Peyer's patch (tissue), 4 donors: ENCODE data around the gene ZNF148. TPM values are rescaled to one million over a fixed set of nuclear protein-coding genes. Genes with fewer than 3 reads are reported as not detected.

ENCODE experiments used
- DNase-seq, 3 donors: peaks; one replicate each; pipeline ENCODE4 v3.0.0-alpha.2; 2017 to 2019
- H3K27ac ChIP-seq, 4 donors: fragments of 200-600 bp; sonication (generic); one replicate each; pipeline ENCODE4 v1.5.1; 2016 to 2019
- H3K27me3 ChIP-seq, 2 donors: fragments of 200-600 bp; sonication (generic); one replicate each; pipeline ENCODE4 v1.5.1; 2019
- H3K36me3 ChIP-seq, 3 donors: fragments of 200-600 bp; sonication (generic); one replicate each; pipeline ENCODE4 v1.5.1; 2016 to 2019
- H3K4me1 ChIP-seq, 4 donors: fragments of 200-600 bp; sonication (generic); one replicate each; pipeline ENCODE4 v1.5.1; 2016 to 2019
- H3K4me3 ChIP-seq, 4 donors: fragments of 200-600 bp; sonication (generic); 1 replicate in 3 of 4; 2 replicates in 1 of 4; pipeline ENCODE4 v1.5.1; 2016 to 2019; ENCODE audit warnings: mild to moderate bottlenecking in 1 of 4
- H3K9me3 ChIP-seq, 4 donors: fragments of 200-600 bp; sonication (generic); one replicate each; pipeline ENCODE4 v1.5.1; 2016 to 2019; ENCODE audit warnings: mild to moderate bottlenecking in 1 of 4
- POLR2A ChIP-seq, 2 donors: fragments of 450-650 bp; IDR thresholded peaks; one replicate each; pipeline ENCODE4 v1.5.1; 2017; ENCODE audit warnings: antibody characterized with exemption in 2 of 2, mild to moderate bottlenecking in 2 of 2, moderate library complexity in 2 of 2
- total RNA-seq, 4 donors: library from RNA; depleted of rRNA; stranded (reverse); fragments of >200 nt; gene quantifications; one replicate each; pipeline ENCODE4 v1.1.0, GENCODE V29; 2016
- TF ChIP-seq, protein P1 (sequence below), 6 experiments: fragments of 450-650 bp in 4 of 6; fragments of 200-600 bp in 2 of 6; sonication (generic) in 1 of 6; IDR thresholded peaks; one replicate each; pipeline ENCODE4 v1.5.1; 2017 to 2019; ENCODE audit warnings: antibody characterized with exemption in 6 of 6, mild to moderate bottlenecking in 3 of 6, moderate library complexity in 1 of 6

The ZNF148 gene
- total RNA-seq, 4 donors from 2014 or later, result 17.7 to 48.7 (median 24.7) TPM

DNA sequence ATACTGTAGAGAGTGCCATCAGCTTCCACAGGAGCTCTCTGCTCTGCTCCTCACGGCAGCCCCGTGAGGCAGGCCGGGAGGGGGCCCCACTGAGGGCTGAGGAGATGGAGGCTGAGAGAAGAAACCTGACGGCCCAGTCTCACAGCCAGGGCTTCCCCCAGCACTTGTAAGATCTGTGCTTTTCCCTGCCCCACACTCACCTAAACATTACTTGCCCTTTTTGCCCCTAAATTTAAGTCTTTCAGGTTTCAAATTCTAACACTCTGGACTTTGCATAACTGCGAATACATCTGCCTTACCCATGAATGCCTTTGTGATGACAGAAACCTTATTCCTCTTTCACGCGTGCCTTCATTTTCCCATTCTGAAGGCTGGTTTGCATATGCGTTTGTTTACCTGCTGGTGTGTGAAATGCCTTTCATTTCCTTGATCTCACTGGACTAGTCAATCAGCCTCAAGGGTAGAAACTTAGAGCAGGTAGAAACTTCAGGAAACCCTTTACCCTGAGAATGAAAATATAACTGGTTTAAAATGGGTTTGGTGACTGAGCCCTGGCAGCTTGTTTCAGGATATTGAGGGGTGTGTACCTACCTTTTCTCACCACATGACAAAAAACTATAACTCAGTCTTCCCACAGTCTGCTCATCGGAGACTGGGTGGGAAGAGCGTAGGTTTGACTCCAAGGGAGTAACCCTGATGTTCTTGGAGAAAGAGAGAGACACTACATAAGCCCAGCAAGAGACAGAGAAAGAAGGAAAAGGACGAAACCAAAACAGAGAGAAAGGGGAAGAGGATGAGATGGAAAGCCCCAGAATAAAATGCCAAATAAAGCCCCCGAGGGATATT, 182.7 kb downstream of the ZNF148 start:
- no peaks in the 10 kb centered on the region for H3K4me1 ChIP-seq
- no peaks in the 10 kb centered on the region for H3K27me3 ChIP-seq
- H3K9me3 ChIP-seq, result no peaks in the 10 kb centered on the region
- no peak overlapping the region for H3K4me3 ChIP-seq
- TF ChIP-seq, protein P1, sequence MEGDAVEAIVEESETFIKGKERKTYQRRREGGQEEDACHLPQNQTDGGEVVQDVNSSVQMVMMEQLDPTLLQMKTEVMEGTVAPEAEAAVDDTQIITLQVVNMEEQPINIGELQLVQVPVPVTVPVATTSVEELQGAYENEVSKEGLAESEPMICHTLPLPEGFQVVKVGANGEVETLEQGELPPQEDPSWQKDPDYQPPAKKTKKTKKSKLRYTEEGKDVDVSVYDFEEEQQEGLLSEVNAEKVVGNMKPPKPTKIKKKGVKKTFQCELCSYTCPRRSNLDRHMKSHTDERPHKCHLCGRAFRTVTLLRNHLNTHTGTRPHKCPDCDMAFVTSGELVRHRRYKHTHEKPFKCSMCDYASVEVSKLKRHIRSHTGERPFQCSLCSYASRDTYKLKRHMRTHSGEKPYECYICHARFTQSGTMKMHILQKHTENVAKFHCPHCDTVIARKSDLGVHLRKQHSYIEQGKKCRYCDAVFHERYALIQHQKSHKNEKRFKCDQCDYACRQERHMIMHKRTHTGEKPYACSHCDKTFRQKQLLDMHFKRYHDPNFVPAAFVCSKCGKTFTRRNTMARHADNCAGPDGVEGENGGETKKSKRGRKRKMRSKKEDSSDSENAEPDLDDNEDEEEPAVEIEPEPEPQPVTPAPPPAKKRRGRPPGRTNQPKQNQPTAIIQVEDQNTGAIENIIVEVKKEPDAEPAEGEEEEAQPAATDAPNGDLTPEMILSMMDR (IDR thresholded peaks at IDR 0.05), result no peak
- no peak for TF ChIP-seq POLR2A (IDR thresholded peaks at IDR 0.05)
- no peaks in the 10 kb centered on the region for H3K36me3 ChIP-seq
- no peak overlapping the region for H3K27ac ChIP-seq
- DNase-seq, result no peak

DNA sequence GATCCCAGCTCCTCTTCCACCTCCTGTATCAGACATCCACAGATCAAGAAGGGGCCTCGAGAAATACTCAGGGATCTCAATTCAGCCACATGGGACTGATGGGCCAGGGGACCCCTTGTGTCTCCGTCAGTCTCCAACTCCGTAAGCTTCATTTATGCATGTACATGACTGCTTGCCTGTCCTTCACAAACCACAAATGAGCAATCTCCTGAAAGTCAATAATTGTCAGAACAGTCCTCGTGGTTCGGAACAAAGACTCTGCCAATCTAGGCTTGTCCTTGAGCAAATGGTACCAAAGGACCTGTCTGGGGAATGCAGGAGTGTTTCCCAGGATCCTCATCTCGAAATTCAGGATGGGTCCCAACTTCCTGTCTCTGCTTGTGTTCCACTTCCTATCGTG, 183.4 kb downstream of the ZNF148 start:
- Histone ChIP-seq H3K36me3 (no peaks in the 10 kb centered on the region), H3K27me3 (no peaks in the 10 kb centered on the region), H3K4me3 (no peak overlapping the region), H3K4me1 (no peaks in the 10 kb centered on the region), H3K27ac (no peak overlapping the region), H3K9me3 (no peaks in the 10 kb centered on the region)
- DNase-seq, result no peak
- TF ChIP-seq, protein P1 (IDR thresholded peaks at IDR 0.05), result no peak
- TF ChIP-seq POLR2A (IDR thresholded peaks at IDR 0.05), result no peak

DNA sequence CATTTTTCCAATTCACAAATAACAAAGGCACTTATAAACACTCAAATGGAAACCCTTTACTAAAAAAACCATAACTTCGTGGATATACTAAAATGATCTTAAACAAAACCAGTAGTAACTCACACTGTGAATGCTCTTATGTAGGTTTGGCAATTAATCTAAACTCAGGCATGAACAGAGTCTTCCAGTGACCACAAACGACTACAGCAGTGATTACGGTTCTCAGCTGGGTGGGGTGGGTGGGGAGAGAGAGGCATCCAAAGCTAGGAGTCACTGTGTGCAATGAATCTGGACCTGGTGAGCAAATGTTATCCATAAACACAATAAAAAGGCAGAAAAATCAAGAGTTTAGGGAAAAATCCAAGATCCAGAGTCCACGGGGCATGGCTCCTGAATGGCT, 183.9 kb downstream of the ZNF148 start:
- Histone ChIP-seq H3K36me3 (no peaks in the 10 kb centered on the region), H3K4me3 (no peak overlapping the region), H3K4me1 (no peaks in the 10 kb centered on the region), H3K27me3 (no peaks in the 10 kb centered on the region), H3K9me3 (no peaks in the 10 kb centered on the region), H3K27ac (no peak overlapping the region)
- no peak for DNase-seq
- TF ChIP-seq, protein P1 (IDR thresholded peaks at IDR 0.05), result no peak
- no peak for TF ChIP-seq POLR2A (IDR thresholded peaks at IDR 0.05)

DNA sequence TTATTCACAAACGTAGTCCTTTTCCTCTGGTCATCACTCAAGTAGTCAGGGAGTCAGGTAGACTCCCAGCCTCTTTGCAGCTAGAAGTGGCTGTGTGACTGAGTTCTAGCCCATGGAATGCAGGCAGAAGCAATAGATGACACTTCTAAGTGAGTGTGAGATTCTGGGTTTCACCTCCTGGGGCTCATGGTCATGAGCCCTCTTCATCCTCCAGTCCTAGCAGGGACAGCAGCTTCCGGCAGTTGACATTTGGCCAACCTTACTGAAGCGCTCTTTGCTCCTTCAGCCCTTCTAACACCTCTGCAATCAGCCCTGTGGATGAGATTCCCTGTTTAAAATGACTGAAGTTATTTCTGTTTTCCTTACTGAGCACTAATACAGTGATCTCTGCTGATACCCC, 184.3 kb downstream of the ZNF148 start:
- Histone ChIP-seq H3K27me3 (no peaks in the 10 kb centered on the region), H3K4me3 (no peak overlapping the region), H3K27ac (no peak overlapping the region), H3K9me3 (no peaks in the 10 kb centered on the region), H3K4me1 (no peaks in the 10 kb centered on the region), H3K36me3 (no peaks in the 10 kb centered on the region)
- TF ChIP-seq POLR2A (IDR thresholded peaks at IDR 0.05), result no peak
- TF ChIP-seq, protein P1 (IDR thresholded peaks at IDR 0.05), result no peak
- no peak for DNase-seq

DNA sequence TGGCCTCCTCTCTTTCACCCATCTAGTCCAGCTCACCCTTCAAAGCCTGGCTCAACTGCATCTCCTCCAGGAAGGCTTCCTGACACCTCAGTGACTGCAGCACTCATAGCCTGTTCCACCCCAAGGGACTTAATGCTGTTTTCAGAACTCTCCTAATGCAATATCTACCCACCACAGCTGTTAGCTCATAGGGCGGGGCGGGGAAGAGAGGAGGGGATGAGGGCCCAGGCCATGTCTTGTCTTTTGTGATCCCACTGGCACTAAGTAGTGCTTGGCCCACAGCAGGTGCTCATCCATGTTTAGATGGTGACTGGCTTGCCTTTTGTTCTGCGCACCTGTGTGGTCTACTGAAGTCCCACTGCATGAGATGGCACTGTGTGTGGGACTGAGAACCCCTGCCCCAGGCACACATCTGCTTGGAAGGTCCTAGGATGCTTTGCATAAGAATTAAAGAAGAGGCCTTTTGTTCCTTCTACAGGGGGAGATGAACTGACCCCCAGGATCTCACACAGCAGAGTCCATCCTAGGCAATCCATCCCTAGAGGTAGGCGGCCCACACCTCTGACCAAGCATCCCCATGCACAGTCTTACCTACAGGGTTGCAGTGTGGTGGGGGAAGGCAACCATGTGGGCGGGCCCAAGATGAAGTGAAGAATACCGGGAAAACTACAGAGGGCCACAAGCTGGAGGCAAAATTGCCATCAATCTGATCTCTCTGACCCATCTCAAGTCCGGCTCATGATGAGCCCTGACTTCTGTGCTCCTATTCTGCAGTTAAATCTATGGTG, 185.6 kb downstream of the ZNF148 start:
- no peak for DNase-seq
- TF ChIP-seq POLR2A (IDR thresholded peaks at IDR 0.05), result no peak
- TF ChIP-seq, protein P1 (IDR thresholded peaks at IDR 0.05), result no peak
- Histone ChIP-seq H3K4me1 (no peaks in the 10 kb centered on the region), H3K4me3 (no peak overlapping the region), H3K36me3 (no peaks in the 10 kb centered on the region), H3K27me3 (no peaks in the 10 kb centered on the region), H3K27ac (no peak overlapping the region), H3K9me3 (no peaks in the 10 kb centered on the region)
